Measurements from ENCODE around the gene CTXN3. TPM values are rescaled to one million over a fixed set of nuclear protein-coding genes. Genes with fewer than 3 reads are reported as not detected.

The CTXN3 gene
- total RNA-seq = not detected

DNA sequence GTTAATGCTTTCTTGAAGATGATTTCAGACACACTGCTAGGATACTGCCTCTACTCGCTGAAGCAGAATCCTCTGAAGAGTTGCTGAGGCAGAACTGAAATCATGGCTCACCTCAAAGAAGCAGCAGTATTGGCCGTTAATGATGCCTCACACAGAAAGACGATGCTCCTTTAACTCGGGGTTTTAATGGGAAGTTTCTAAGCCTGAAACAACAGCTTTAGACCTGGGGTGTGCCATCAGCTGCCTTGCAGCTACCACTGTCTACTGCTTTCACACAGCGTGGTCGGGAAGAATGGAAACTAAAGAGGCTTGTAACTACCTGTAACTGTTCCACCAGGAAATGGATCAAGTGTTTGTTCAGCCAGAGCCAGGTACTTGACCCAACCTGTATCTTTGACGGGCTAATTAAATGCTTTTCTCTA, at the start of gene CTXN3:
Gene CTXN3 (plus strand): TSS at position 65 of the 422 bp plus-strand sequence. CDS start 8,440 bp downstream, outside the sequence.
- Mint-ChIP-seq H3K27me3 (no peaks in the 10 kb centered on the region), H3K36me3 (no peaks in the 10 kb centered on the region), H3K9me3 (no peaks in the 10 kb centered on the region), H3K27ac (no peak within 1 kb of the TSS), H3K4me3 (no peak within 1 kb of the TSS), H3K4me1 (ENCODE audit: low read depth) (no peaks in the 10 kb centered on the region)
- ChIA-PET POLR2A (no interaction called here), CTCF (interaction anchor here (0.6 kb wide), 1 partner anchor 482 kb away, joined by 3 read pairs; no protein-coding TSS in a partner anchor)
- intact Hi-C loops (cut with micrococcal nuclease) = no loop called here
- no peak for DNase-seq

DNA sequence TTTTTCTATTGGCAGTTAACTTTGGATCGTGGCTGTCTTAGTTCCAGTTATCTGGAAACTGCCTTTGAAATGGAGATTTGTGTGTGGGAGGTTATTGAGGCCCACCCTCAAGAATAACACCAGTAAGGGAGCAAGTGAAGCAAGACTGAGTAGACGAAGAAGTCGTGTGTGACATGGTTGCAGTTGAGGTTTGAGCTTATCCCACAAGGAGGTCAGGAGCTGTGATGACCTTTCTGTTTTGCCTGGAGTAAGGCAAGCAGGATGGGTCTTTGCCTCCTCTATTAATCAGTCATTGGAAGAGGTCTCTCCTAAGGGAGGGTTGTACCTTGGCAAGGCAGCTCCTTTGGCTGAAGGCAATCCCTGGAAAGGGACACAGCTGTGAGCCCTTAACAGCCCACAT, 49.6 kb upstream of the CTXN3 start:
- no peaks in the 10 kb centered on the region for H3K36me3 Mint-ChIP-seq
- H3K4me3 Mint-ChIP-seq = no peak overlapping the region
- POLR2A ChIA-PET = no interaction called here
- intact Hi-C loops (cut with micrococcal nuclease) = no loop called here
- H3K27ac Mint-ChIP-seq = no peak overlapping the region
- peaks cover 9% of the 10 kb centered on the region for H3K4me1 Mint-ChIP-seq (ENCODE audit: low read depth)
- peaks cover 8% of the 10 kb centered on the region for H3K27me3 Mint-ChIP-seq
- CTCF ChIA-PET = no interaction called here
- no peak for DNase-seq
- H3K9me3 Mint-ChIP-seq = no peaks in the 10 kb centered on the region

DNA sequence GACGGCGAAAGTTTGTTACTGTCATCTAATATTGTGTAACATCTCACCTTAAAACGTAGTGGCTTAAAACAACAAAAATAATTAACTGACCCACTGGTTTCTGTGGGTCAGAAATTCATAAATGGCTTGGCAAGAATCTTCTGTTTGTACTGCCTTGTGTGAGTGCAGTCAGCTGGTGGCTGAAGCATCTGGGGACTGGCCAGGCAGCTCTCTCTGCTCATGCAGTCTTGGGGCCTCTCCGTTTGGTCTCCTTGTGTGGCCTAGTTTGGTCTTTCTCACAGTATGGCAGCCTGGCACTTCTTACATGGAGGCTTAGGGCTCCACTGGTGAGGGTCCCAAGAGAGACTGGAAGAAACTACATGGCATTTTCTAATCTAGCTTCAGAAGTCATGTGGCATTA, 49.0 kb upstream of the CTXN3 start:
- CTCF ChIA-PET = no interaction called here
- no peak for DNase-seq
- Mint-ChIP-seq H3K4me3 (no peak overlapping the region), H3K27ac (no peak overlapping the region), H3K27me3 (peaks cover 8% of the 10 kb centered on the region), H3K9me3 (no peaks in the 10 kb centered on the region), H3K4me1 (ENCODE audit: low read depth) (peaks cover 9% of the 10 kb centered on the region), H3K36me3 (no peaks in the 10 kb centered on the region)
- intact Hi-C loops (cut with micrococcal nuclease) = no loop called here
- POLR2A ChIA-PET = no interaction called here

DNA sequence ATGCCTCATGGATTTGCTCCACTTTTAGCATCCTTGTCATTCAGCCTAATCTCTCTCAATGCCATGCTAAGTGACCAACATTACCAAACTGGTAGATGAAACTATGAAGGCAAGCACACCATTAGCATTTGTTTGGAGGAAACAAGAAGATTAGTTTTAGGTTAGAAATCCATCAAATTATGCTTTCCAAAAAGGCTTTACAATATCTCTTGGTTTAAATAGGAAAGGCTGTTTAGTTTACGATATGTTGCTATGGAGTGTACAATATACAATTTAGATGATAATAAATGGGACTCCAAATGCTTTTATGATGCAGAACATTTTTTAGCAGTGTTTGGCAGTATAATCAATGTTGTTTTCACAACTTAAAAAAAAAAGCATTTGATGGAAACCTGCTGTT, 47.8 kb upstream of the CTXN3 start:
- Mint-ChIP-seq H3K4me3 (no peak overlapping the region), H3K27me3 (peaks cover 8% of the 10 kb centered on the region), H3K4me1 (ENCODE audit: low read depth) (peaks cover 4% of the 10 kb centered on the region), H3K36me3 (no peaks in the 10 kb centered on the region), H3K9me3 (no peaks in the 10 kb centered on the region), H3K27ac (no peak overlapping the region)
- ChIA-PET CTCF (no interaction called here), POLR2A (no interaction called here)
- intact Hi-C loops (cut with micrococcal nuclease) = no loop called here
- DNase-seq = no peak

DNA sequence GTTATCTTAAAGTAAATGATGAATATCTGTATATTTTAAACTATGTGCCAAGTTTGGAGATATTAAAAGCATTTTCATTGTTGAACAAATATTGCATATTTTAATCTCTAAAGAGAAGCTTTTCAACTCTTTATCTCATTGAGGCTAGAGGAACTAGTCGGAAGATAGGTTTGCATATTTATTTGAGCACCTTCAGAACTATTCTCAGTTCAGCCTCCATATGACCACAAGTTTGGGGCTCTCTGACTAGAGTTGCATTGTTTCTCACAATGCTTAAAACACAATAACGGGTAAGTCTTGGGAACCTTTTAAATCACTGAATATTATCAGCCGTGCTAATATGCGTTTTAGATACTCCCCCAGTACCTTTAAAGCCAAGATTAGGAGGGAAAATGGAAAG, 47.3 kb upstream of the CTXN3 start:
- H3K9me3 Mint-ChIP-seq = no peaks in the 10 kb centered on the region
- H3K36me3 Mint-ChIP-seq = no peaks in the 10 kb centered on the region
- H3K4me3 Mint-ChIP-seq = no peak overlapping the region
- ChIA-PET POLR2A (no interaction called here), CTCF (no interaction called here)
- peaks cover 8% of the 10 kb centered on the region for H3K27me3 Mint-ChIP-seq
- H3K27ac Mint-ChIP-seq = no peak overlapping the region
- DNase-seq = no peak
- peaks cover 4% of the 10 kb centered on the region for H3K4me1 Mint-ChIP-seq (ENCODE audit: low read depth)
- intact Hi-C loops (cut with micrococcal nuclease) = no loop called here

DNA sequence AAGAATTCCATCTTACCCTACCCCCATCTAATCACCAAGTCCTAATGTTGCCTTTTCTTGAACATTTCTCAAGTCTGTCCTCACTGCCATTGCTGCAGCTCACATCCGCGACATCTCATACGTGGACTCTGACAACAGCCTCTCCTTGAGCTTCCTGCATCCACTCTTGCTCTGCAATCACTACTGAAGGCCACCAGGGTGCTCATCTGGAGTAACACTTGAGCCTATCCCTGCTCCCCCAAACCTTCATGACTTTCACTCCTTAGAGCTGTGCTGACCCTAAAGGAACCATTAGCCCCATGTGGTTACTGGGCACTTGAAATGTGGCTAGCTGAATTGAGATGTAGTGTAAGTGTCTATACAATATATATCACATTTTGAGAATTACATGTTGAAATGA, 46.4 kb upstream of the CTXN3 start:
- no peak for DNase-seq
- peaks cover 4% of the 10 kb centered on the region for H3K4me1 Mint-ChIP-seq (ENCODE audit: low read depth)
- no peaks in the 10 kb centered on the region for H3K36me3 Mint-ChIP-seq
- peaks cover 8% of the 10 kb centered on the region for H3K27me3 Mint-ChIP-seq
- no peak overlapping the region for H3K4me3 Mint-ChIP-seq
- no peak overlapping the region for H3K27ac Mint-ChIP-seq
- ChIA-PET CTCF (no interaction called here), POLR2A (no interaction called here)
- no peaks in the 10 kb centered on the region for H3K9me3 Mint-ChIP-seq
- intact Hi-C loops (cut with micrococcal nuclease) = no loop called here

DNA sequence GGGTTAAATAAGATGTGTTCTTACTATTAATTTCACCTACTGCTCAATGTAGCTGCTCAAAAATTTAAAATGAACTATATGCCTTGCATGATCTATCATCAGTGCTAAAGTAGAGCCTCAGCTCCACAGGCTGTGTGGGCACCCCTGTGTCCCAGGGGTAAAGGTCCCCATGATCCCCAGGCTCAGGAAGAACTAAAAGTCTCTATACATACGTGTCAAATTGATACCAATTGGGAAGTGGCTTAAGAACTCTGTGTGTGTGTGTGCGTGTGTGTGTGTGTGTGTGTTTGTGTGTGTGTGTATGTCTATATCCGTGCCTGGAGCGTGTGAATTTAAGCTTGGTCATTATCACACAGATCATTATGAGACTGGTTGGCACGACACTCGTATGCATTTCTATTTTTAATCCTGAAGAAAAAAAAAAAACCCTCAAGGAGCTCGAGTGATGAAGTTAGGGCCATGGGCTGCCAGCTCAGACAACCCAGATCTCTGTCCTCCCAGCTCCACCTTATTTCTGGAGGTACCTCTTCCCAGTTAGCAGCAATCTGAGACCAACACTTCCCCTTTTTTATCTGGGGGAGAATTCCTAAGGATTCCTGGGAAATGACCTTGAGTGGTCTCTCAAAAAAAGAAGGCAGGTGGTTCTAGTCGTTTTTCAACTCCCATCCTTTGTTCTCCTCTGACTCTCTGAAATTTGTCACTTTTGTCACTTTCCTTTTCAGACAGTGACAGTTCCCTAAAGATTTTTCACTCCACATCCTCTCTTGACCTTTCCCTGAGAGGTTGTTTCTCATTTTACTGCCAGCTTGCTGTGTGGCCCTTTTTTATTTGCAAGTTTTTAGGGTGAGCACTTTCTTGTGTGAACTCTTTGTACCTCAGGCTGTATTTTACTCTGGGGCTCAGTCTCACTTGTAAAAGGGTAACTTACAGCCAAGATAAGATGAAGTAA, 45.7 kb upstream of the CTXN3 start:
- intact Hi-C loops (cut with micrococcal nuclease) = no loop called here
- Mint-ChIP-seq H3K4me3 (no peak overlapping the region), H3K27ac (no peak overlapping the region), H3K4me1 (ENCODE audit: low read depth) (peaks cover 7% of the 10 kb centered on the region), H3K27me3 (peaks cover 8% of the 10 kb centered on the region), H3K36me3 (no peaks in the 10 kb centered on the region), H3K9me3 (no peaks in the 10 kb centered on the region)
- DNase-seq = no peak
- CTCF ChIA-PET = no interaction called here
- POLR2A ChIA-PET = no interaction called here

DNA sequence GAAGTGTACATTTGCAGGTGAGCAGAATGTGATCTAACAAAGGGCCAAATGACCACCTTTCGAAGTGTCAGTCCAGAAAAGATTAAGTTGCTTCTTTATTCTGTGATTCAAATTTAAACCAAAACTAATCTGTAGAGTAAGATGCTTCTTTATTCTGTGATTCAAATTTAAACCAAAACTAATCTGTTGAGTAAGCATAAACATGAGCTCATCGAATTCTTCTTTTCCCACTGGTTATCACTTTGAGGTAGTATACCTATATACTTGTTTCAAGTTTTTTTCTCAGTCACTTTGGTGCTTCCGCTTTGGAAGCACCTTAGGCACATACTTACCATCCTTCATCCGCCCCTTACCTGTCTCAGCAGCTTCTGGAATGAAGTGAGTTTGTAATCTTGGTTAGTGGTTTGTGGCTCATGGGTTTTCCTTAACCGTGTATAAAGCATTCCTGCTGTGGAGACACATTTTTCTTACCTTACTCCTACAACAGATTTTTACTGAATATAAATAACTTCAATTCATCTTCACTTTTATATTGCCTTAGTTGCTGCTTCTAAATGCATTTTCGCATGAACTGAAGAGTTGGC, 40.7 kb upstream of the CTXN3 start:
- no peak overlapping the region for H3K27ac Mint-ChIP-seq
- ChIA-PET CTCF (no interaction called here), POLR2A (no interaction called here)
- H3K4me1 Mint-ChIP-seq (ENCODE audit: low read depth) = peaks cover 7% of the 10 kb centered on the region
- H3K36me3 Mint-ChIP-seq = no peaks in the 10 kb centered on the region
- intact Hi-C loops (cut with micrococcal nuclease) = no loop called here
- DNase-seq = no peak
- peaks cover 11% of the 10 kb centered on the region for H3K27me3 Mint-ChIP-seq
- H3K4me3 Mint-ChIP-seq = no peak overlapping the region
- no peaks in the 10 kb centered on the region for H3K9me3 Mint-ChIP-seq

DNA sequence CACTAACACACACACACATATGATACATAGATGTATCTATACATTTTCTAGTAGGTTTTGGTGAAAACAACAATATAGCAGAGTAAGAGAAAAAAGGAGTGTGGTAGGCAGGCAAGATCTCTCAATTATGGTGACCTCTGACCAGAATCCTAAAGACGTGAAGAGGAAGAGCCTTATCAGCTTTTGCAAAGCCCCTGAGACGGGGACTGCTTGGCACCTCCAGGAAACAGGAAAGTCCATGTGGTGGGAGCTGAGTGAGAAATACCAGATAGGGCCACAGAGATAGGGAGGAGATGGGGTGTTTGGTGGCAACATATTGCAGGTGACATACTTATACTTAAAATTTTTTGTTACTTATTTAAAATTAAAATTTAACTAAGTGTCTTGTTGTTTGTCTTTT, 39.9 kb upstream of the CTXN3 start:
- Mint-ChIP-seq H3K27ac (no peak overlapping the region), H3K4me3 (no peak overlapping the region), H3K9me3 (no peaks in the 10 kb centered on the region), H3K36me3 (no peaks in the 10 kb centered on the region), H3K27me3 (peaks cover 8% of the 10 kb centered on the region), H3K4me1 (ENCODE audit: low read depth) (peaks cover 3% of the 10 kb centered on the region)
- POLR2A ChIA-PET = no interaction called here
- no peak for DNase-seq
- intact Hi-C loops (cut with micrococcal nuclease) = no loop called here
- CTCF ChIA-PET = no interaction called here

DNA sequence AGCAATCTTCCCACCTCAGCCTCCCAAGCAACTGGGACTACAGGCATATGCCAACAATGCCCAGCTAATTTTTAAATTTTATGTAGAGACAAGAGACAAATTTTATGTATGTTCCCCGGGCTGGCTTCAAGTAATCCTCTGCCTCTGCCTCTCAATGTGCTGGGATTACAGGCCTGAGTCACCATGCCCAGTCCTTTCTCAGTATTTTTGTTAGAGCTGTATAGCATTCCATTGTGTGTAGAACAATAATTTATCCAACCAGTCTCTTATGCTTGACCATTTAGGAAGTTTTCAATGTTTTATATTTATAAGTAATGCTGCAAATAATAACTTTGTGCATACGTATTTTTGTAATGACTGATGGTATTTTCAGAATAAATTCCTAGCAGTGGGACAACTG, 38.9 kb upstream of the CTXN3 start:
- Mint-ChIP-seq H3K4me1 (ENCODE audit: low read depth) (peaks cover 3% of the 10 kb centered on the region), H3K4me3 (no peak overlapping the region), H3K9me3 (no peaks in the 10 kb centered on the region), H3K36me3 (no peaks in the 10 kb centered on the region), H3K27me3 (peaks cover 10% of the 10 kb centered on the region), H3K27ac (no peak overlapping the region)
- POLR2A ChIA-PET = no interaction called here
- intact Hi-C loops (cut with micrococcal nuclease) = no loop called here
- DNase-seq = no peak
- CTCF ChIA-PET = no interaction called here

DNA sequence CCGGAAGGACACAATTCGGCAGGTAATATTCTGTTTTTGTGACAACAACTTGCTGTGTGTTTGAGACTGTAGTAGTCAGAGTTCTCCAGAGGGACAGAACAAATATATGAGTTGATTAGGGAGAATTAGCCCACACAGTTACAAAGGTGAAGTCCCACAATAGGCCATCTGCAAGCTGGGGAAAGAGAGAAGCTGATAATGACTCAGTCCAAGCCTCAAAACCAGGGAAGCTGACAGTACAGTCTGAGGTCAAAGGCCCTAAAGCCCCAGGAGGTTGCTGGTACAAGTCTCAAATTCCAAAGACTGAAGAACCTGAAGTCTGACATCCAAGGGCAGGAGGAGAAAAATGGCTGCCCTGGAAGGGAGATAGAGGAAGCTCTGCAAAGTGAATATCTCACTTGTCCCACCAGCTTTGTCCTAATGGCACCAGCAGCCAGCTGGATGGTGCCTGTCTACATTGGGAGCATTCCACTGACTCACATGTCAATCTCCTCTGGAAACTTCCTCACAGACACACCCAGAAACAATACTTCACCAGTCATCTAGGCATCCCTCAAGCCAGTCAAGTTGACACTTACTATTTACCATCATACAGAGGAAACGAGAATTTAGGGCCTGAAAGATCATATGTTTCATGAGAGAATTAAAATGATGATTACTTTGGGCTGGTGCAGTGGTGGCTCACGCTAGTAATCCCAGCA, 36.3 kb upstream of the CTXN3 start:
- Mint-ChIP-seq H3K36me3 (no peaks in the 10 kb centered on the region), H3K4me1 (ENCODE audit: low read depth) (peaks cover 3% of the 10 kb centered on the region), H3K4me3 (no peak overlapping the region), H3K27me3 (peaks cover 10% of the 10 kb centered on the region), H3K27ac (no peak overlapping the region), H3K9me3 (no peaks in the 10 kb centered on the region)
- no peak for DNase-seq
- POLR2A ChIA-PET = no interaction called here
- CTCF ChIA-PET = no interaction called here
- intact Hi-C loops (cut with micrococcal nuclease) = no loop called here

DNA sequence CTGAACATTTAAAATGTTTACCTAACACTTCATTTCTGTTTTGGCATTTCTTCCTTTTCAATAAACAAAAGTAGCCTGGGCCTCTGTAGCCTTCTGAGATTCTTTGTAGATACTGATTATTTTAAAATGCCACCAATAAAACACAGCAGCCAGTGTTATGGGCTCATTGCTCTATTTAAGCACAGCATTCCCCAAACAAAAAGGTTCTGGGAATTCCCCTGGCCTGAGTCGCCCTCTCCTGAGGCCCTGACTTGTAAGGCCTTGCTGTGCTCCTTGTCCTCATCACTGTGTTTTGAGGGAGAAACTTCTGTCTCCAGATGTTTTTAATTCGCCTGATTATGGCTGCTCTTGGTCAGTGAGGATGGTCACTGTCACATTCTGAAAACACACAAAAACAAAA, 33.0 kb upstream of the CTXN3 start:
- H3K27me3 Mint-ChIP-seq = peaks cover 10% of the 10 kb centered on the region
- POLR2A ChIA-PET = no interaction called here
- no peaks in the 10 kb centered on the region for H3K4me1 Mint-ChIP-seq (ENCODE audit: low read depth)
- no peak for DNase-seq
- CTCF ChIA-PET = no interaction called here
- H3K36me3 Mint-ChIP-seq = no peaks in the 10 kb centered on the region
- no peak overlapping the region for H3K27ac Mint-ChIP-seq
- intact Hi-C loops (cut with micrococcal nuclease) = no loop called here
- H3K9me3 Mint-ChIP-seq = peaks cover 6% of the 10 kb centered on the region
- H3K4me3 Mint-ChIP-seq = no peak overlapping the region

All from activated CD4-positive, alpha-beta memory T cell treated with anti-CD3 and anti-CD28 coated beads for 36 hours (primary cell).